SK-N-SH (cell line): ENCODE results near the gene ZER1. TPM values are rescaled to one million over a fixed set of nuclear protein-coding genes. Genes with fewer than 3 reads are reported as not detected.

Source experiments
- CTCF ChIA-PET: fragments of 300-600, 350-600 bp; formaldehyde crosslinking; extraction: SDS; loops from one replicate; lab custom pipeline; 2021; lab: Yijun Ruan, JAX
- POLR2A ChIA-PET: fragments of 350-600 bp; sonication (Branson Sonifier 250); formaldehyde crosslinking; extraction: SDS; loops from one replicate; lab custom pipeline; 2020; ENCODE audit warnings: antibody characterized with exemption, inconsistent platforms; lab: Yijun Ruan, JAX
- DNase-seq: peaks from one replicate; pipeline ENCODE4 v3.0.0; 2012
- H2AFZ ChIP-seq: fragments of 200-600 bp; sonication (generic); 2 replicates; pipeline ENCODE4 v1.8.1; 2016; ENCODE audit warnings: antibody characterized with exemption, mild to moderate bottlenecking, low read depth
- H3F3A ChIP-seq: fragments of 200-600 bp; sonication (generic); replicated peaks from 2 replicates; pipeline ENCODE3; 2016; ENCODE audit warnings: antibody characterized with exemption, mild to moderate bottlenecking; ENCODE audit not compliant: insufficient read depth
- H3K27ac ChIP-seq, 2 experiments: fragments of 200-500 bp in 1 of 2; fragments of 200-600 bp in 1 of 2; sonication (Bioruptor generic) in 1 of 2; sonication (generic), shearing (Covaris generic) in 1 of 2; 2 replicates each; pipeline versions ENCODE4 v1.5.1 to v1.6.1; 2014 to 2016; ENCODE audit warnings: low read depth in 2 of 2, inconsistent platforms in 1 of 2, low read length in 1 of 2, mild to moderate bottlenecking in 1 of 2, mixed read lengths in 1 of 2
- H3K27me3 ChIP-seq: fragments of 200-600 bp; sonication (generic), shearing (Covaris generic); 2 replicates; pipeline ENCODE4 v1.6.1; 2016; ENCODE audit warnings: mixed run types; ENCODE audit not compliant: insufficient read depth
- H3K36me3 ChIP-seq, 2 experiments: fragments of 200-500 bp in 1 of 2; fragments of 200-600 bp in 1 of 2; sonication (Bioruptor generic) in 1 of 2; sonication (generic) in 1 of 2; replicated peaks in 1 of 2; 2 replicates each; pipeline versions ENCODE3 to v1.5.1; 2014 to 2016; ENCODE audit warnings: low read length in 1 of 2, mild to moderate bottlenecking in 1 of 2; ENCODE audit not compliant: insufficient read depth in 2 of 2, control insufficient read depth in 1 of 2
- H3K4me1 ChIP-seq, 2 experiments: fragments of 200-500 bp in 1 of 2; fragments of 200-600 bp in 1 of 2; sonication (Bioruptor generic) in 1 of 2; sonication (generic), shearing (Covaris generic) in 1 of 2; 2 replicates each; pipeline versions ENCODE4 v1.5.1 to v1.6.1; 2014 to 2016; ENCODE audit warnings: low read depth in 1 of 2, low read length in 1 of 2, mixed run types in 1 of 2; ENCODE audit not compliant: insufficient read depth in 2 of 2, control insufficient read depth in 1 of 2
- H3K4me2 ChIP-seq: fragments of 200-600 bp; sonication (generic), shearing (Covaris generic); 2 replicates; pipeline ENCODE4 v1.6.1; 2017; ENCODE audit warnings: mixed run types
- H3K4me3 ChIP-seq, 2 experiments: fragments of 200-500 bp in 1 of 2; fragments of 200-600 bp in 1 of 2; sonication (Bioruptor generic) in 1 of 2; sonication (generic), shearing (Covaris generic) in 1 of 2; 2 replicates each; pipeline versions ENCODE4 v1.5.1 to v1.8.1; 2014 to 2016; ENCODE audit warnings: low read depth in 2 of 2, inconsistent platforms in 1 of 2, low read length in 1 of 2, mild to moderate bottlenecking in 1 of 2, mixed read lengths in 1 of 2, moderate library complexity in 1 of 2
- H3K79me2 ChIP-seq: fragments of 200-600 bp; sonication (generic); 2 replicates; pipeline ENCODE4 v1.8.1; 2017; ENCODE audit warnings: mild to moderate bottlenecking; ENCODE audit not compliant: insufficient read depth
- H3K9ac ChIP-seq: fragments of 200-600 bp; sonication (generic); 2 replicates; pipeline ENCODE4 v1.6.1; 2017; ENCODE audit warnings: mixed run types
- H3K9me2 ChIP-seq: fragments of 200-600 bp; sonication (generic); 2 replicates; pipeline ENCODE4 v1.6.1; 2017; ENCODE audit warnings: mixed run types
- H3K9me3 ChIP-seq: fragments of 200-600 bp; sonication (generic); 2 replicates; pipeline ENCODE4 v1.6.1; 2017; ENCODE audit warnings: mixed run types, mild to moderate bottlenecking, moderate library complexity
- H4K20me1 ChIP-seq: fragments of 200-600 bp; sonication (generic); 2 replicates; pipeline ENCODE4 v1.6.1; 2017; ENCODE audit warnings: mild to moderate bottlenecking, mixed run types; ENCODE audit not compliant: insufficient read depth
- ELF1 ChIP-seq: IDR thresholded peaks from 2 replicates; pipeline ENCODE4 v1.4.0; 2012
- EZH2phosphoT487 ChIP-seq: fragments of 200-600 bp; sonication (generic); IDR thresholded peaks from 2 replicates; pipeline ENCODE4 v1.6.1; 2017; ENCODE audit warnings: low read depth, mixed run types, mild to moderate bottlenecking, antibody characterized with exemption, moderate library complexity, borderline replicate concordance
- FOXJ3 ChIP-seq: sonication (generic); formaldehyde crosslinking; IDR thresholded peaks from 2 replicates; pipeline ENCODE4 v1.5.1; 2020; ENCODE audit warnings: mild to moderate bottlenecking, missing genetic modification reagents
- FOXM1 ChIP-seq: IDR thresholded peaks from 2 replicates; pipeline ENCODE4 v1.4.0; 2012; ENCODE audit warnings: low read depth, mild to moderate bottlenecking
- GATA2 ChIP-seq: sonication (generic); formaldehyde crosslinking; IDR thresholded peaks from 2 replicates; pipeline ENCODE4 v1.5.0; 2020; ENCODE audit warnings: mild to moderate bottlenecking, missing genetic modification reagents
- JUND ChIP-seq: IDR thresholded peaks from 2 replicates; pipeline ENCODE4 v1.4.0; 2012
- MEF2A ChIP-seq: IDR thresholded peaks from 2 replicates; pipeline ENCODE4 v1.4.0; 2012; ENCODE audit warnings: low read depth, borderline replicate concordance
- MXI1 ChIP-seq: IDR thresholded peaks from 2 replicates; pipeline ENCODE4 v1.6.1; 2012; ENCODE audit warnings: mild to moderate bottlenecking, low read depth, low read length, improper control_type of control experiment
- NRF1 ChIP-seq: IDR thresholded peaks from 2 replicates; pipeline ENCODE4 v1.6.1; 2012; ENCODE audit warnings: low read depth, mild to moderate bottlenecking, low read length
- POLR2AphosphoS5 ChIP-seq: IDR thresholded peaks from 2 replicates; pipeline ENCODE4 v1.6.1; 2012; ENCODE audit warnings: low read depth, low read length
- RAD21 ChIP-seq: IDR thresholded peaks from 2 replicates; pipeline ENCODE4 v1.6.1; 2012; ENCODE audit warnings: mild to moderate bottlenecking, low read length
- RCOR1 ChIP-seq: fragments of 150-350 bp; IDR thresholded peaks from 2 replicates; pipeline ENCODE4 v1.6.1; 2017; ENCODE audit warnings: antibody characterized with exemption, low read length
- SMC3 ChIP-seq: IDR thresholded peaks from 2 replicates; pipeline ENCODE4 v1.6.1; 2012; ENCODE audit warnings: low read depth, low read length, improper control_type of control experiment
- TAF1 ChIP-seq: IDR thresholded peaks from 2 replicates; pipeline ENCODE4 v1.6.1; 2012; ENCODE audit warnings: low read depth, mild to moderate bottlenecking, low read length, moderate library complexity, borderline replicate concordance
- TCF12 ChIP-seq: IDR thresholded peaks from 2 replicates; pipeline ENCODE4 v1.4.0; 2012
- TEAD4 ChIP-seq: IDR thresholded peaks from 2 replicates; pipeline ENCODE4 v1.4.0; 2012; ENCODE audit warnings: mild to moderate bottlenecking, borderline replicate concordance; ENCODE audit not compliant: insufficient read depth
- YY1 ChIP-seq: IDR thresholded peaks from 2 replicates; pipeline ENCODE4 v1.4.0; 2012; ENCODE audit warnings: low read depth, mild to moderate bottlenecking
- WGBS: methylation state at CpG from one replicate; pipeline ENCODE4 v1.1.6; 2017; ENCODE audit warnings: low lambda C conversion rate; 5-methylcytosine and 5-hydroxymethylcytosine counted together
- polyA plus RNA-seq, 3 experiments: library from polyadenylated mRNA; depleted of rRNA; stranded (reverse); fragments of >200 nt; gene quantifications; 2 replicates each; pipeline ENCODE4 v1.2.3, GENCODE V29; 2012
- TF ChIP-seq, protein P1 (sequence below): IDR thresholded peaks from 2 replicates; pipeline ENCODE4 v1.4.0; 2012; ENCODE audit warnings: low read depth, borderline replicate concordance
- TF ChIP-seq, protein P2 (sequence below): IDR thresholded peaks from 2 replicates; pipeline ENCODE4 v1.4.0; 2012; ENCODE audit warnings: low read depth
- TF ChIP-seq, protein P3 (sequence below): IDR thresholded peaks from 2 replicates; pipeline ENCODE4 v1.6.1; 2012; ENCODE audit warnings: mild to moderate bottlenecking, low read depth, low read length, moderate library complexity
- TF ChIP-seq, protein P4 (sequence below): IDR thresholded peaks from 2 replicates; pipeline ENCODE4 v1.4.0; 2012; ENCODE audit warnings: low read depth, borderline replicate concordance
- TF ChIP-seq, protein P5 (sequence below): fragments of 200-600 bp; sonication (generic); IDR thresholded peaks from 2 replicates; pipeline ENCODE4 v1.6.1; 2017; ENCODE audit warnings: antibody characterized with exemption, mild to moderate bottlenecking, moderate library complexity
- TF ChIP-seq, protein P6 (sequence below): fragments of 150-350 bp; IDR thresholded peaks from 2 replicates; pipeline ENCODE4 v1.6.1; 2017; ENCODE audit warnings: antibody characterized with exemption, low read length, low read depth, borderline replicate concordance

Gene ZER1
- 25.4 and 30.9 TPM in 2 replicates for polyA plus RNA-seq (2012; rRNA removed)
- 12.0 and 17.2 TPM in 2 replicates for polyA plus RNA-seq (2012; cell fraction: cytosol; rRNA removed)
- polyA plus RNA-seq (2012; cell fraction: nucleus; rRNA removed): 46.9 and 78.6 TPM in 2 replicates

DNA sequence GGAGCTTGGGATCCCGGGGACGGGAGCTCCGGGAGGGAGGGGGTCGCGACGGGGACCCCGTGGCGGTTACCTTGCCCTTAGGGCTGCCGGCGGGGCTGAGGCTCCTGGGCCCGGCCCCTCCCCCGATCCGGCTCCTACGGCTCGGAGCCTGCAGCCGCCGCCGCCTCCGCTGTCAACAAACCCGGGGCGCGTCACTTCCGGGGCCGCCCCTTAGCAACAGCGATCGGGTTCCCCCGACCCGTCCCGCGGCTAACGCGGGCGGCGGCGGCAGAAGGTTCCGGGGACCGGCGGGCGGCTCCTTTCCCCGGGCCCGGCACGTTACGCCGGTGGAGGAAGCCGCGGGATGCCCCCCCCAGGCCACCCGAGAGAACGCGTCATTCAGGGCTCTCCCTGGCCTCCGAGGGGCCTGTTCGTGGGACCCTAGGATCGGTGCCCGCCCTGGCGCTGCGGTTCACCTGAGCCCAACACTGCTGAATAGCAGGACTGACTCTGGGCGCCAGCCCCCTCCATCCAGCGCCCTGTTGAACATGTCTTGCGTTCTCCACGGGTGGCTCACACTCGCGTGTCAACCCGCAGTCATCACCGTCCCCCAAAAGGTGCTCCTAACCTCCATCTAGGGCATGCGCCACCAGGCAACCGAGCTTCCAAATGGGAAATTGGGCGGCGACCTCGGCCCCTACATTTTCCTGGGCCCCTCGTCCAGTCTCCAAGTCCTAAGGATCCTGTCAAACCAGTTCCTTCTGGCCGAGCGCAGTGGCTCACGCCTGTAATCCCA, at the start of gene ZER1:
Gene ZER1, minus strand, starts transcription at position 183 of the 775 bp plus-strand sequence. CDS start 16,362 bp downstream, outside the sequence.
- no peaks in the 10 kb centered on the region for H3K27me3 ChIP-seq
- H3F3A ChIP-seq: peaks cover 11% of the 10 kb centered on the region
- POLR2A ChIA-PET: no interaction called here
- H3K36me3 ChIP-seq: peaks cover 0 to 5% of the 10 kb centered on the region in 2 experiments
- H3K27ac ChIP-seq: peak within 1 kb of the TSS; percentile 74 to 81
- H3K9me3 ChIP-seq: no peaks in the 10 kb centered on the region
- no peaks in the 10 kb centered on the region for H3K9me2 ChIP-seq
- peak; percentile 99 for DNase-seq
- CTCF ChIA-PET: interaction anchor here (0.9 to 1.3 kb wide), 4 partner anchors 31 to 70 kb away, joined by 4 to 7 read pairs (median 5); partner anchors contain the start of gene PKN3
- peak within 1 kb of the TSS; percentile 100 for H2AFZ ChIP-seq
- WGBS: 10% methylated on average over 14 of the region's 72 CpGs
- peaks cover 27% of the 10 kb centered on the region for H3K79me2 ChIP-seq
- peak within 1 kb of the TSS; percentile 99 for H3K4me2 ChIP-seq
- peak within 1 kb of the TSS; percentile 71 to 90 for H3K4me3 ChIP-seq
- no peaks in the 10 kb centered on the region for H4K20me1 ChIP-seq
- peak within 1 kb of the TSS; percentile 88 for H3K9ac ChIP-seq
- peaks cover 0 to 7% of the 10 kb centered on the region in 2 experiments; a peak in 1 of 4 replicates for H3K4me1 ChIP-seq
- TF ChIP-seq TAF1 (peak; percentile 94), FOXM1 (0 out of 2 replicates have a peak, but pooled peaks have one; percentile 40), NRF1 (no peak), EZH2phosphoT487 (no peak), GATA2 (CRISPR knock-in tag) (no peak), JUND (no peak), TCF12 (peak; percentile 17; the same call in 1 of the 2 replicates), ELF1 (peak; percentile 64), FOXJ3 (CRISPR knock-in tag) (peak; percentile 68; the same call in 1 of the 2 replicates), MXI1 (peak; percentile 78), RAD21 (no peak), SMC3 (0 out of 2 replicates have a peak, but pooled peaks have one; percentile 22), YY1 (peak; percentile 68; the same call in 1 of the 2 replicates), TEAD4 (peak; percentile 56; the same call in 1 of the 2 replicates), POLR2AphosphoS5 (peak; percentile 55), MEF2A (no peak), RCOR1 (no peak)
- TF ChIP-seq, protein P1, sequence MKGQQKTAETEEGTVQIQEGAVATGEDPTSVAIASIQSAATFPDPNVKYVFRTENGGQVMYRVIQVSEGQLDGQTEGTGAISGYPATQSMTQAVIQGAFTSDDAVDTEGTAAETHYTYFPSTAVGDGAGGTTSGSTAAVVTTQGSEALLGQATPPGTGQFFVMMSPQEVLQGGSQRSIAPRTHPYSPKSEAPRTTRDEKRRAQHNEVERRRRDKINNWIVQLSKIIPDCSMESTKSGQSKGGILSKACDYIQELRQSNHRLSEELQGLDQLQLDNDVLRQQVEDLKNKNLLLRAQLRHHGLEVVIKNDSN: no peak; the same call in 1 of the 2 replicates
- TF ChIP-seq, protein P2, sequence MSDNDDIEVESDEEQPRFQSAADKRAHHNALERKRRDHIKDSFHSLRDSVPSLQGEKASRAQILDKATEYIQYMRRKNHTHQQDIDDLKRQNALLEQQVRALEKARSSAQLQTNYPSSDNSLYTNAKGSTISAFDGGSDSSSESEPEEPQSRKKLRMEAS: peak; percentile 77
- TF ChIP-seq, protein P3, sequence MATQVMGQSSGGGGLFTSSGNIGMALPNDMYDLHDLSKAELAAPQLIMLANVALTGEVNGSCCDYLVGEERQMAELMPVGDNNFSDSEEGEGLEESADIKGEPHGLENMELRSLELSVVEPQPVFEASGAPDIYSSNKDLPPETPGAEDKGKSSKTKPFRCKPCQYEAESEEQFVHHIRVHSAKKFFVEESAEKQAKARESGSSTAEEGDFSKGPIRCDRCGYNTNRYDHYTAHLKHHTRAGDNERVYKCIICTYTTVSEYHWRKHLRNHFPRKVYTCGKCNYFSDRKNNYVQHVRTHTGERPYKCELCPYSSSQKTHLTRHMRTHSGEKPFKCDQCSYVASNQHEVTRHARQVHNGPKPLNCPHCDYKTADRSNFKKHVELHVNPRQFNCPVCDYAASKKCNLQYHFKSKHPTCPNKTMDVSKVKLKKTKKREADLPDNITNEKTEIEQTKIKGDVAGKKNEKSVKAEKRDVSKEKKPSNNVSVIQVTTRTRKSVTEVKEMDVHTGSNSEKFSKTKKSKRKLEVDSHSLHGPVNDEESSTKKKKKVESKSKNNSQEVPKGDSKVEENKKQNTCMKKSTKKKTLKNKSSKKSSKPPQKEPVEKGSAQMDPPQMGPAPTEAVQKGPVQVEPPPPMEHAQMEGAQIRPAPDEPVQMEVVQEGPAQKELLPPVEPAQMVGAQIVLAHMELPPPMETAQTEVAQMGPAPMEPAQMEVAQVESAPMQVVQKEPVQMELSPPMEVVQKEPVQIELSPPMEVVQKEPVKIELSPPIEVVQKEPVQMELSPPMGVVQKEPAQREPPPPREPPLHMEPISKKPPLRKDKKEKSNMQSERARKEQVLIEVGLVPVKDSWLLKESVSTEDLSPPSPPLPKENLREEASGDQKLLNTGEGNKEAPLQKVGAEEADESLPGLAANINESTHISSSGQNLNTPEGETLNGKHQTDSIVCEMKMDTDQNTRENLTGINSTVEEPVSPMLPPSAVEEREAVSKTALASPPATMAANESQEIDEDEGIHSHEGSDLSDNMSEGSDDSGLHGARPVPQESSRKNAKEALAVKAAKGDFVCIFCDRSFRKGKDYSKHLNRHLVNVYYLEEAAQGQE: no peak
- TF ChIP-seq, protein P4, sequence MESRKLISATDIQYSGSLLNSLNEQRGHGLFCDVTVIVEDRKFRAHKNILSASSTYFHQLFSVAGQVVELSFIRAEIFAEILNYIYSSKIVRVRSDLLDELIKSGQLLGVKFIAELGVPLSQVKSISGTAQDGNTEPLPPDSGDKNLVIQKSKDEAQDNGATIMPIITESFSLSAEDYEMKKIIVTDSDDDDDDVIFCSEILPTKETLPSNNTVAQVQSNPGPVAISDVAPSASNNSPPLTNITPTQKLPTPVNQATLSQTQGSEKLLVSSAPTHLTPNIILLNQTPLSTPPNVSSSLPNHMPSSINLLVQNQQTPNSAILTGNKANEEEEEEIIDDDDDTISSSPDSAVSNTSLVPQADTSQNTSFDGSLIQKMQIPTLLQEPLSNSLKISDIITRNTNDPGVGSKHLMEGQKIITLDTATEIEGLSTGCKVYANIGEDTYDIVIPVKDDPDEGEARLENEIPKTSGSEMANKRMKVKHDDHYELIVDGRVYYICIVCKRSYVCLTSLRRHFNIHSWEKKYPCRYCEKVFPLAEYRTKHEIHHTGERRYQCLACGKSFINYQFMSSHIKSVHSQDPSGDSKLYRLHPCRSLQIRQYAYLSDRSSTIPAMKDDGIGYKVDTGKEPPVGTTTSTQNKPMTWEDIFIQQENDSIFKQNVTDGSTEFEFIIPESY: 0 out of 2 replicates have a peak, but pooled peaks have one; percentile 45
- TF ChIP-seq, protein P5, sequence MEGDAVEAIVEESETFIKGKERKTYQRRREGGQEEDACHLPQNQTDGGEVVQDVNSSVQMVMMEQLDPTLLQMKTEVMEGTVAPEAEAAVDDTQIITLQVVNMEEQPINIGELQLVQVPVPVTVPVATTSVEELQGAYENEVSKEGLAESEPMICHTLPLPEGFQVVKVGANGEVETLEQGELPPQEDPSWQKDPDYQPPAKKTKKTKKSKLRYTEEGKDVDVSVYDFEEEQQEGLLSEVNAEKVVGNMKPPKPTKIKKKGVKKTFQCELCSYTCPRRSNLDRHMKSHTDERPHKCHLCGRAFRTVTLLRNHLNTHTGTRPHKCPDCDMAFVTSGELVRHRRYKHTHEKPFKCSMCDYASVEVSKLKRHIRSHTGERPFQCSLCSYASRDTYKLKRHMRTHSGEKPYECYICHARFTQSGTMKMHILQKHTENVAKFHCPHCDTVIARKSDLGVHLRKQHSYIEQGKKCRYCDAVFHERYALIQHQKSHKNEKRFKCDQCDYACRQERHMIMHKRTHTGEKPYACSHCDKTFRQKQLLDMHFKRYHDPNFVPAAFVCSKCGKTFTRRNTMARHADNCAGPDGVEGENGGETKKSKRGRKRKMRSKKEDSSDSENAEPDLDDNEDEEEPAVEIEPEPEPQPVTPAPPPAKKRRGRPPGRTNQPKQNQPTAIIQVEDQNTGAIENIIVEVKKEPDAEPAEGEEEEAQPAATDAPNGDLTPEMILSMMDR: no peak
- TF ChIP-seq, protein P6, sequence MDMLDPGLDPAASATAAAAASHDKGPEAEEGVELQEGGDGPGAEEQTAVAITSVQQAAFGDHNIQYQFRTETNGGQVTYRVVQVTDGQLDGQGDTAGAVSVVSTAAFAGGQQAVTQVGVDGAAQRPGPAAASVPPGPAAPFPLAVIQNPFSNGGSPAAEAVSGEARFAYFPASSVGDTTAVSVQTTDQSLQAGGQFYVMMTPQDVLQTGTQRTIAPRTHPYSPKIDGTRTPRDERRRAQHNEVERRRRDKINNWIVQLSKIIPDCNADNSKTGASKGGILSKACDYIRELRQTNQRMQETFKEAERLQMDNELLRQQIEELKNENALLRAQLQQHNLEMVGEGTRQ: no peak
